ENCODE data around the gene ADRA2A.

The ADRA2A gene

GRCh38 chr10:111076682-111077478 is at the start of gene ADRA2A:
TSS of gene ADRA2A (plus strand) at chr10:111077029. CDS start at chr10:111077997, 968 bp downstream.
- H3K27ac Mint-ChIP-seq = no peak within 1 kb of the TSS
- ATAC-seq (peak; percentile 53), DNase-seq (ENCODE audit: low spot score in 2 of 2) (peak in 1 of 2 donors; percentile 71)
- H3K4me1 Mint-ChIP-seq = peaks cover 21% of the 10 kb centered on the region
- no peaks in the 10 kb centered on the region for H3K9me3 Mint-ChIP-seq
- H3K36me3 Mint-ChIP-seq = no peaks in the 10 kb centered on the region
- H3K4me3 Mint-ChIP-seq = peak within 1 kb of the TSS; percentile 61

GRCh38 chr10:111030042-111030750 is 46.6 kb upstream of the ADRA2A start:
- ATAC-seq (peak; percentile 49), DNase-seq (ENCODE audit: low spot score in 2 of 2) (no peak)
- H3K9me3 Mint-ChIP-seq = peaks cover 18% of the 10 kb centered on the region
- H3K4me3 Mint-ChIP-seq = no peak overlapping the region
- H3K4me1 Mint-ChIP-seq = no peaks in the 10 kb centered on the region
- H3K27ac Mint-ChIP-seq = no peak overlapping the region
- no peaks in the 10 kb centered on the region for H3K36me3 Mint-ChIP-seq

- H3K36me3 Mint-ChIP-seq = no peaks in the 10 kb centered on the region
- peaks cover 13% of the 10 kb centered on the region for H3K9me3 Mint-ChIP-seq
- H3K27ac Mint-ChIP-seq = no peak overlapping the region
- H3K4me3 Mint-ChIP-seq = no peak overlapping the region
- DNase-seq (ENCODE audit: low spot score in 2 of 2) (no peak), ATAC-seq (no peak)
- H3K4me1 Mint-ChIP-seq = no peaks in the 10 kb centered on the region
These were observed 42.1 kb upstream of the ADRA2A start for GRCh38 chr10:111034598-111035310.

- DNase-seq (ENCODE audit: low spot score in 2 of 2) (no peak), ATAC-seq (no peak)
- H3K4me1 Mint-ChIP-seq = no peaks in the 10 kb centered on the region
- H3K9me3 Mint-ChIP-seq = peaks cover 13% of the 10 kb centered on the region
- no peaks in the 10 kb centered on the region for H3K36me3 Mint-ChIP-seq
- H3K27ac Mint-ChIP-seq = no peak overlapping the region
- H3K4me3 Mint-ChIP-seq = no peak overlapping the region
These were observed 41.3 kb upstream of the ADRA2A start for GRCh38 chr10:111035542-111035941.

- H3K4me3 Mint-ChIP-seq = no peak overlapping the region
- H3K27ac Mint-ChIP-seq = no peak overlapping the region
These were observed 39.0 kb upstream of the ADRA2A start for GRCh38 chr10:111037858-111038257.

GRCh38 chr10:111039522-111039921 is 37.3 kb upstream of the ADRA2A start:
- ATAC-seq (no peak), DNase-seq (ENCODE audit: low spot score in 2 of 2) (no peak)
- Mint-ChIP-seq H3K27ac (no peak overlapping the region), H3K4me1 (no peaks in the 10 kb centered on the region), H3K4me3 (no peak overlapping the region), H3K36me3 (no peaks in the 10 kb centered on the region), H3K9me3 (peaks cover 25% of the 10 kb centered on the region)

More at GRCh38 chr10:111037858-111038257, 39.0 kb upstream of the ADRA2A start:
- no peak for DNase-seq (ENCODE audit: low spot score in 2 of 2)
- H3K9me3 Mint-ChIP-seq = peaks cover 26% of the 10 kb centered on the region
- ATAC-seq = no peak
- no peaks in the 10 kb centered on the region for H3K36me3 Mint-ChIP-seq
- no peaks in the 10 kb centered on the region for H3K4me1 Mint-ChIP-seq

- DNase-seq (ENCODE audit: low spot score in 2 of 2) (no peak), ATAC-seq (no peak)
- Mint-ChIP-seq H3K4me3 (no peak overlapping the region), H3K27ac (no peak overlapping the region), H3K9me3 (peaks cover 12% of the 10 kb centered on the region), H3K4me1 (no peaks in the 10 kb centered on the region), H3K36me3 (no peaks in the 10 kb centered on the region)
These were observed 19.8 kb upstream of the ADRA2A start for GRCh38 chr10:111057006-111057405.

- DNase-seq (ENCODE audit: low spot score in 2 of 2) = no peak
- no peak overlapping the region for H3K27ac Mint-ChIP-seq
- no peaks in the 10 kb centered on the region for H3K36me3 Mint-ChIP-seq
- H3K4me3 Mint-ChIP-seq = no peak overlapping the region
- no peaks in the 10 kb centered on the region for H3K4me1 Mint-ChIP-seq
- peaks cover 7% of the 10 kb centered on the region for H3K9me3 Mint-ChIP-seq
- ATAC-seq = no peak
These were observed 13.4 kb upstream of the ADRA2A start for GRCh38 chr10:111063471-111063870.

- Mint-ChIP-seq H3K36me3 (no peaks in the 10 kb centered on the region), H3K4me3 (no peak overlapping the region), H3K4me1 (peaks cover 6% of the 10 kb centered on the region), H3K27ac (no peak overlapping the region), H3K9me3 (no peaks in the 10 kb centered on the region)
- ATAC-seq (no peak), DNase-seq (ENCODE audit: low spot score in 2 of 2) (no peak)
These were observed 4.6 kb upstream of the ADRA2A start for GRCh38 chr10:111072232-111072631.

GRCh38 chr10:111075577-111076185 is 1.1 kb upstream of the ADRA2A start:
- no peaks in the 10 kb centered on the region for H3K36me3 Mint-ChIP-seq
- no peak for ATAC-seq
- no peak for DNase-seq (ENCODE audit: low spot score in 2 of 2)
- peaks cover 21% of the 10 kb centered on the region for H3K4me1 Mint-ChIP-seq
- peak overlapping the region; percentile 61 for H3K4me3 Mint-ChIP-seq
- no peak overlapping the region for H3K27ac Mint-ChIP-seq
- H3K9me3 Mint-ChIP-seq = no peaks in the 10 kb centered on the region

GRCh38 chr10:111076191-111076681 is 593 bp upstream of the ADRA2A start:
- ATAC-seq = peak; percentile 66
- no peak overlapping the region for H3K27ac Mint-ChIP-seq
- DNase-seq (ENCODE audit: low spot score in 2 of 2) = peak; percentile 39 to 79
- H3K4me3 Mint-ChIP-seq = peak overlapping the region; percentile 61
- H3K36me3 Mint-ChIP-seq = no peaks in the 10 kb centered on the region
- H3K9me3 Mint-ChIP-seq = no peaks in the 10 kb centered on the region
- peaks cover 21% of the 10 kb centered on the region for H3K4me1 Mint-ChIP-seq

GRCh38 chr10:111077479-111077784 is 603 bp downstream of the ADRA2A start:
- H3K4me3 Mint-ChIP-seq = peak overlapping the region; percentile 61
- DNase-seq (ENCODE audit: low spot score in 2 of 2) = no peak
- H3K27ac Mint-ChIP-seq = no peak overlapping the region
- no peaks in the 10 kb centered on the region for H3K36me3 Mint-ChIP-seq
- no peaks in the 10 kb centered on the region for H3K9me3 Mint-ChIP-seq
- no peak for ATAC-seq
- H3K4me1 Mint-ChIP-seq = peaks cover 21% of the 10 kb centered on the region

GRCh38 chr10:111077785-111078504 is 1.1 kb downstream of the ADRA2A start:
- DNase-seq (ENCODE audit: low spot score in 2 of 2) (peak; percentile 14 to 52), ATAC-seq (peak; percentile 33)
- Mint-ChIP-seq H3K36me3 (no peaks in the 10 kb centered on the region), H3K27ac (no peak overlapping the region), H3K4me1 (peaks cover 21% of the 10 kb centered on the region), H3K4me3 (peak overlapping the region; percentile 61), H3K9me3 (no peaks in the 10 kb centered on the region)

- ATAC-seq = no peak
These were observed 1.8 kb downstream of the ADRA2A start for GRCh38 chr10:111078505-111079185.

More at GRCh38 chr10:111078505-111079185, 1.8 kb downstream of the ADRA2A start:
- peaks cover 21% of the 10 kb centered on the region for H3K4me1 Mint-ChIP-seq
- H3K27ac Mint-ChIP-seq = no peak overlapping the region
- no peaks in the 10 kb centered on the region for H3K36me3 Mint-ChIP-seq
- DNase-seq (ENCODE audit: low spot score in 2 of 2) = peak in 1 of 2 donors; percentile 43
- no peaks in the 10 kb centered on the region for H3K9me3 Mint-ChIP-seq
- peak overlapping the region; percentile 61 for H3K4me3 Mint-ChIP-seq

All from stimulated activated effector memory CD8-positive, alpha-beta T cell treated with anti-CD3 and anti-CD28 coated beads, Interleukin-12 subunit alpha, Interleukin-12 subunit beta, amount 100 ng/mL, for 72 hours (primary cell).